Progenitor cell of endocrine pancreas (in vitro differentiated cells): Measurements from ENCODE around the gene ZSWIM6. TPM values are rescaled to one million over a fixed set of nuclear protein-coding genes. Genes with fewer than 3 reads are reported as not detected.

Experiments
- DNase-seq: peaks from one replicate; pipeline ENCODE4 v3.0.0; 2021; ENCODE audit warnings: low spot score; ENCODE audit not compliant: unreplicated experiment
- H3K27ac Mint-ChIP-seq: 2 replicates; pipeline ENCODE4 v1.8.0; 2021; ENCODE audit warnings: mild to moderate bottlenecking, moderate library complexity, mixed read lengths
- H3K27me3 Mint-ChIP-seq: 2 replicates; pipeline ENCODE4 v1.8.0; 2021; ENCODE audit warnings: mixed read lengths
- H3K36me3 Mint-ChIP-seq: 2 replicates; pipeline ENCODE4 v1.8.0; 2022; ENCODE audit warnings: mixed read lengths; ENCODE audit not compliant: insufficient read depth
- H3K4me1 Mint-ChIP-seq: 2 replicates; pipeline ENCODE4 v1.8.0; 2021; ENCODE audit warnings: low read depth, mixed read lengths
- H3K4me3 Mint-ChIP-seq: 2 replicates; pipeline ENCODE4 v1.8.0; 2021; ENCODE audit warnings: low read depth, mild to moderate bottlenecking, moderate library complexity, mixed read lengths
- H3K9me3 Mint-ChIP-seq: 2 replicates; pipeline ENCODE4 v1.8.0; 2021; ENCODE audit warnings: low read depth, mixed read lengths
- CTCF ChIP-seq: fragments of 200-600 bp; sonication (generic); IDR thresholded peaks from one replicate; pipeline ENCODE4 v1.5.0; 2021; ENCODE audit warnings: antibody characterized with exemption, mild to moderate bottlenecking; ENCODE audit not compliant: unreplicated experiment
- total RNA-seq: library from RNA; stranded (reverse); gene quantifications from 2 replicates; pipeline ENCODE4 v1.2.1, GENCODE V29; 2021

ZSWIM6 gene
- total RNA-seq, 1 donor from 2014 or later: 35.2 TPM

GRCh38 chr5:61464512-61464911 lies 132.5 kb downstream of the ZSWIM6 start:
- no peaks in the 10 kb centered on the region for H3K27me3 Mint-ChIP-seq
- no peak for TF ChIP-seq CTCF
- no peak for DNase-seq
- H3K4me3 Mint-ChIP-seq: no peak overlapping the region
- H3K27ac Mint-ChIP-seq: peak overlapping the region; percentile 16
- H3K4me1 Mint-ChIP-seq: peaks cover 33% of the 10 kb centered on the region
- no peaks in the 10 kb centered on the region for H3K9me3 Mint-ChIP-seq
- H3K36me3 Mint-ChIP-seq: no peaks in the 10 kb centered on the region

- TF ChIP-seq CTCF: no peak
- no peak overlapping the region for H3K4me3 Mint-ChIP-seq
- peaks cover 3% of the 10 kb centered on the region for H3K9me3 Mint-ChIP-seq
- no peaks in the 10 kb centered on the region for H3K27me3 Mint-ChIP-seq
- no peak for DNase-seq
- peak overlapping the region; percentile 16 for H3K27ac Mint-ChIP-seq
- H3K36me3 Mint-ChIP-seq: peaks cover 2% of the 10 kb centered on the region
- H3K4me1 Mint-ChIP-seq: peaks cover 33% of the 10 kb centered on the region
These were observed 133.0 kb downstream of the ZSWIM6 start for GRCh38 chr5:61465066-61465465.

- Mint-ChIP-seq H3K27ac (no peak overlapping the region), H3K4me1 (peaks cover 32% of the 10 kb centered on the region), H3K36me3 (peaks cover 2% of the 10 kb centered on the region), H3K4me3 (no peak overlapping the region), H3K27me3 (no peaks in the 10 kb centered on the region), H3K9me3 (peaks cover 5% of the 10 kb centered on the region)
- no peak for TF ChIP-seq CTCF
- no peak for DNase-seq
These were observed 133.4 kb downstream of the ZSWIM6 start for GRCh38 chr5:61465496-61465895.

- Mint-ChIP-seq H3K4me1 (peaks cover 30% of the 10 kb centered on the region), H3K9me3 (peaks cover 8% of the 10 kb centered on the region), H3K36me3 (peaks cover 6% of the 10 kb centered on the region), H3K27me3 (no peaks in the 10 kb centered on the region), H3K27ac (no peak overlapping the region), H3K4me3 (no peak overlapping the region)
- TF ChIP-seq CTCF: no peak
- DNase-seq: no peak
These were observed 134.0 kb downstream of the ZSWIM6 start for GRCh38 chr5:61466017-61466416.

GRCh38 chr5:61467766-61468482 lies 135.9 kb downstream of the ZSWIM6 start:
- no peak overlapping the region for H3K27ac Mint-ChIP-seq
- H3K4me1 Mint-ChIP-seq: peaks cover 20% of the 10 kb centered on the region
- H3K9me3 Mint-ChIP-seq: peaks cover 17% of the 10 kb centered on the region
- peaks cover 15% of the 10 kb centered on the region for H3K36me3 Mint-ChIP-seq
- DNase-seq: no peak
- no peak overlapping the region for H3K4me3 Mint-ChIP-seq
- no peaks in the 10 kb centered on the region for H3K27me3 Mint-ChIP-seq
- no peak for TF ChIP-seq CTCF
